Subcutaneous adipose tissue (tissue), 4 donors: ENCODE results near the gene GSTO2. TPM values are rescaled to one million over a fixed set of nuclear protein-coding genes. Genes with fewer than 3 reads are reported as not detected.

Source experiments
- CTCF ChIP-seq: fragments of 450-650 bp; IDR thresholded peaks from one replicate; pipeline ENCODE4 v1.5.1; 2016; ENCODE audit warnings: low read depth, mild to moderate bottlenecking, control low read depth, antibody characterized with exemption, moderate library complexity
- total RNA-seq, 4 donors: library from RNA; depleted of rRNA; stranded (reverse); fragments of >200 nt; gene quantifications; one replicate each; pipeline ENCODE4 v1.1.0, GENCODE V29; 2016

Gene GSTO2
- total RNA-seq, 4 donors from 2014 or later = 0.82 to 1.1 TPM; not detected in 2

GRCh38 chr10:104247513-104248146 is 21.4 kb upstream of the GSTO2 start:
- TF ChIP-seq CTCF = no peak

- TF ChIP-seq CTCF = no peak
Measured at GRCh38 chr10:104250371-104250770, 18.6 kb upstream of the GSTO2 start.

- TF ChIP-seq CTCF = no peak
Measured at GRCh38 chr10:104251443-104251842, 17.5 kb upstream of the GSTO2 start.

GRCh38 chr10:104252368-104252767 is 16.6 kb upstream of the GSTO2 start:
- TF ChIP-seq CTCF = no peak

- no peak for TF ChIP-seq CTCF
Measured at GRCh38 chr10:104253106-104253505, 15.9 kb upstream of the GSTO2 start.

GRCh38 chr10:104253606-104254410 is 15.2 kb upstream of the GSTO2 start:
- TF ChIP-seq CTCF = no peak

GRCh38 chr10:104254493-104255310 is 14.3 kb upstream of the GSTO2 start, which contains the start of gene GSTO1:
GSTO1 (plus strand) TSS chr10:104254892; CDS start chr10:104254929, 37 bp downstream.
- TF ChIP-seq CTCF = no peak
